ENCODE results near the gene RAP1GAP2.

The RAP1GAP2 gene

DNA sequence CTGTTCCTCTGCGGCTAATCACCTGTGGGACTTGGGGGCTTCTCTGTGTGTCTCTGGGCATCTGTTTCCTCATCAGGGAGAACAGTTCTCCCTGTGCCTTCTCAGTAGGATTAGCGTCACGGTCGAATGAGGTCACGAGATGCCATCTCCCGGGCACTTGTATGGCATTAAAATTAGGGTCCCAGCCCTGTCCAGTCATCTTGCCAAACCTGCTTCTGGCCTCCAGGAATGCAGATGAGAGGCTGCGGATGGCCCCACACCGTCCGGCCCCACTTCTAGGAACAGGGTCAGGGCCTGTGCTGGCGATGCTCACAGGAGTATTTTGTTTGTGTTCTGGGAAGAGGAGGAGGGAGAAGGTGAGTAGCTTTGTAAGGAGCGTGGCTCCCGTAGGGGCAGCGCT is 208.7 kb downstream of the RAP1GAP2 start:
- Histone ChIP-seq H3K27ac (no peak overlapping the region), H3K27me3 (ENCODE audit: insufficient read depth, low read depth, severe bottlenecking) (no peaks in the 10 kb centered on the region), H3K9me3 (ENCODE audit: severe bottlenecking) (no peaks in the 10 kb centered on the region), H3K4me3 (ENCODE audit: low read depth, low read length) (no peak overlapping the region), H3K36me3 (peaks cover 54% of the 10 kb centered on the region)
- DNase-seq, result peak; percentile 16
- TF ChIP-seq, protein P1, sequence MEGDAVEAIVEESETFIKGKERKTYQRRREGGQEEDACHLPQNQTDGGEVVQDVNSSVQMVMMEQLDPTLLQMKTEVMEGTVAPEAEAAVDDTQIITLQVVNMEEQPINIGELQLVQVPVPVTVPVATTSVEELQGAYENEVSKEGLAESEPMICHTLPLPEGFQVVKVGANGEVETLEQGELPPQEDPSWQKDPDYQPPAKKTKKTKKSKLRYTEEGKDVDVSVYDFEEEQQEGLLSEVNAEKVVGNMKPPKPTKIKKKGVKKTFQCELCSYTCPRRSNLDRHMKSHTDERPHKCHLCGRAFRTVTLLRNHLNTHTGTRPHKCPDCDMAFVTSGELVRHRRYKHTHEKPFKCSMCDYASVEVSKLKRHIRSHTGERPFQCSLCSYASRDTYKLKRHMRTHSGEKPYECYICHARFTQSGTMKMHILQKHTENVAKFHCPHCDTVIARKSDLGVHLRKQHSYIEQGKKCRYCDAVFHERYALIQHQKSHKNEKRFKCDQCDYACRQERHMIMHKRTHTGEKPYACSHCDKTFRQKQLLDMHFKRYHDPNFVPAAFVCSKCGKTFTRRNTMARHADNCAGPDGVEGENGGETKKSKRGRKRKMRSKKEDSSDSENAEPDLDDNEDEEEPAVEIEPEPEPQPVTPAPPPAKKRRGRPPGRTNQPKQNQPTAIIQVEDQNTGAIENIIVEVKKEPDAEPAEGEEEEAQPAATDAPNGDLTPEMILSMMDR (IDR thresholded peaks at IDR 0.05; ENCODE audit: low read depth, low read length), result no peak

DNA sequence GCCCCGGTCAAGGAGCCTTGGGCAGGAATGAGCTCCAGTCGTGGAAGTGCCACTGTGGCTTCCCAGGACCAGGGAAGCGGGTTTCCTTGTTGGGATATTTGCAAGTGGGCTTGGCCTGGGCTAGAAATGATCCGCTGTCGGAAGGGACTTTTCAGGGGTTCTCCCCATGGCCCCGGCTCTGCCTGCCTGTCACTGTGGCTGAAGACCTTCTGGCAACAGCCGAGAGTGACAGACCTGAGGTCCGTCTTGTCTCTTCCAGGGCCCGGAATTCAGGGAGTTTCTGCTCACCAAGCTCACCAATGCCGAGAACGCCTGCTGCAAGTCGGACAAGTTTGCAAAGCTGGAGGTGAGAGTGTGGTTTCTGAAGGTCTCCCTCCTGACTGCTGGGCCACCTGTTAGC is 209.5 kb downstream of the RAP1GAP2 start:
- Histone ChIP-seq H3K4me3 (ENCODE audit: low read depth, low read length) (no peak overlapping the region), H3K36me3 (peaks cover 56% of the 10 kb centered on the region), H3K9me3 (ENCODE audit: severe bottlenecking) (no peaks in the 10 kb centered on the region), H3K27me3 (ENCODE audit: insufficient read depth, low read depth, severe bottlenecking) (no peaks in the 10 kb centered on the region), H3K27ac (no peak overlapping the region)
- DNase-seq, result no peak
- TF ChIP-seq, protein P1 (IDR thresholded peaks at IDR 0.05; ENCODE audit: low read depth, low read length), result no peak

DNA sequence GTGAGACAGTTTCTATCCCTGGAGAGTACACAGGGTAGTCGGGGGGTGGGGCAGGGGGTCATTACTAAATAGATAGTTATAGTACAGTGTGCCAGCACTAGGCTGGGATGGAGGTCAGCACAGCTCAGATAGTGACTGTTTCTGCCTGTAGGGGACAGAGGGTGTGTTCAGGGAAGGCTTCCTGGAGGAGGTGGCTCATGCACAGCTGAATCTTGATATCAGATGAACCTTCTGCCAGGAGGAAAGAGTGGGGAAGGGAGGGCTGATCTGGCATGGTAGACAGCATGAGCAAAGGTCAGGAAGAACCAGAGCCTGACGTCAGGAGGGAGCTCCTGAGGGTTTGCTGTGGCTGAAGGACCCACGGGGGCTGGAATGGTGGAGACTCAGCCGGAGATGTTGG is 210.6 kb downstream of the RAP1GAP2 start:
- Histone ChIP-seq H3K4me3 (ENCODE audit: low read depth, low read length) (no peak overlapping the region), H3K27ac (no peak overlapping the region), H3K9me3 (ENCODE audit: severe bottlenecking) (no peaks in the 10 kb centered on the region), H3K36me3 (peaks cover 58% of the 10 kb centered on the region), H3K27me3 (ENCODE audit: insufficient read depth, low read depth, severe bottlenecking) (no peaks in the 10 kb centered on the region)
- no peak for DNase-seq
- TF ChIP-seq, protein P1 (IDR thresholded peaks at IDR 0.05; ENCODE audit: low read depth, low read length), result no peak

DNA sequence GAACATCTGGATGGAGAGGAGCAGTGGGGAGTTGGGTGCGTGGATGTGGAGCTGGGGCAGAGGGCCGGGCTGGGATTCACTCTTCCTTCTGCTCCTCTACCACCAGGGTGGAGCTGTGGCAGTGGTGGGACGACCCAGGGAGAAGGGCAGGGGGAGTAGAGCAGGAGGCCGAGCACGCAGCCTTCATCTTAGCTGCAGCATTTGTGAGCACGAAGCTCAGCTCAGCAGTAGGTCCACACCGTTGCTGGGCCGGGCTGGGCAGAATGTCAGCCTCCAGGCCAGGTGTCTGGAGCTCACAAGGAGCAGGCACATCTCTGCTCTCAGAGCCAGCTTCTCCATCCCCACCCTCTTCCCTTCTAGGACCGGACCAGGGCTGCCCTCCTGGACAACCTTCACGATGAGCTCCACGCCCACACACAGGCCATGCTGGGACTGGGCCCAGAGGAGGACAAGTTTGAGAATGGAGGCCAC is 211.4 kb downstream of the RAP1GAP2 start:
- Histone ChIP-seq H3K27me3 (ENCODE audit: insufficient read depth, low read depth, severe bottlenecking) (no peaks in the 10 kb centered on the region), H3K9me3 (ENCODE audit: severe bottlenecking) (no peaks in the 10 kb centered on the region), H3K4me3 (ENCODE audit: low read depth, low read length) (no peak overlapping the region), H3K36me3 (peaks cover 61% of the 10 kb centered on the region), H3K27ac (no peak overlapping the region)
- DNase-seq, result no peak
- TF ChIP-seq, protein P1 (IDR thresholded peaks at IDR 0.05; ENCODE audit: low read depth, low read length), result no peak

DNA sequence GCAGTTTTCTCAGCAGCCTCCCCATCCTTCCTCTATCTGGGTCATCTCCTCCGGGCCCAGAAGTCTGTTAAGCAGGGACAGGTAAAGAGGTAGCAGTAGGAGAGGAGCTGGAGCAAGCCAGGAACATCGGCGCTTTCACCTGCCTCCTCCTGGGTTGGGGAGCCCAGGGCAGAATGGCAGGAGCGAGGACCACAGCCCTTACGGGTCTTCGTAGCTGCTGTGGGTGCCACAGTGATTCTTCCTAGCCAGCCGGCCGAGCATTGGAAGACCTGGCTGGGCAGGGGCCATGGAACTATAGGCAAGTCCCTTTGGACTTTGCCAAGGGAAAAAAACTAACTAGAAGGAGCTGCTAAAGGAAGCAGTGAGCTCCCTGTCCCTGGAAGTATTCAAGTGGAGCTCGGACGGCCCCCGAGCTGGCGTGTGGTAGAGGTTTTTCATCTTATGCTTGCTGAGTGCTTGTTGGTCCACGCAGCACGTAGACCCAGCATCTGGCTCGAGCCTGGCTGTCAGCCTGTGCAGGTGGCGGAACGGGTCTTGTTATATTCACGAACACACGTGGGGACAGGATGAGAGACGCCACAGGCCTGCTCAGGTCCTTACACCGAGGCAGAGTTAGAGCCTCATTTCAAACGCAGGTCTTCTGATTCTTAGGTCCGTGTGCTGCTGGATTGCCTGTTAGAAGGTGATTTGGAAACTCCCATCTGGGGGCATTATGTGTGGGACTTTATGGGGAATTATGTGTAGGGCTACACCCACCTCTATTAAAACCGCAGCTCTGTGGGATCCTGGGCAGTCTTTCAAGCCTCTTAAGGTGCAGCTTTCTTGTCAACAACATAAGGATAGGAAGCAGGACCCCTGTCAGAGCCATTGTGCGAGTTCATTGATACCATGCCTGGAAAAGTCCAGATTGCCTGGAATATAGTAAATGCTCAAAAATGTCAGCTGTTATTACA is 212.4 kb downstream of the RAP1GAP2 start:
- Histone ChIP-seq H3K36me3 (peaks cover 57% of the 10 kb centered on the region), H3K27ac (no peak overlapping the region), H3K9me3 (ENCODE audit: severe bottlenecking) (no peaks in the 10 kb centered on the region), H3K27me3 (ENCODE audit: insufficient read depth, low read depth, severe bottlenecking) (no peaks in the 10 kb centered on the region), H3K4me3 (ENCODE audit: low read depth, low read length) (no peak overlapping the region)
- no peak for DNase-seq
- TF ChIP-seq, protein P1 (IDR thresholded peaks at IDR 0.05; ENCODE audit: low read depth, low read length), result no peak
